Kidney epithelial cell (primary cell): ENCODE data around the gene WDFY1. TPM values are rescaled to one million over a fixed set of nuclear protein-coding genes. Genes with fewer than 3 reads are reported as not detected.

ENCODE experiments used
- DNase-seq: peaks from one replicate; pipeline ENCODE4 v3.0.0-alpha.2; 2010; ENCODE audit warnings: low read depth
- H3K27me3 ChIP-seq: 2 replicates; pipeline ENCODE4 v1.6.0; 2011; ENCODE audit warnings: low read length; ENCODE audit not compliant: control insufficient read depth, insufficient read depth
- H3K36me3 ChIP-seq: 2 replicates; pipeline ENCODE4 v1.5.1; 2011; ENCODE audit warnings: low read length; ENCODE audit not compliant: control insufficient read depth, insufficient read depth
- H3K4me3 ChIP-seq: 2 replicates; pipeline ENCODE4 v1.5.1; 2011; ENCODE audit warnings: low read depth, mild to moderate bottlenecking, control low read depth, low read length
- CTCF ChIP-seq: IDR thresholded peaks from 2 replicates; pipeline ENCODE4 v1.5.1; 2011; ENCODE audit warnings: mild to moderate bottlenecking, moderate library complexity, low read length, control low read depth, inconsistent platforms; ENCODE audit not compliant: insufficient read depth, poor library complexity, severe bottlenecking
- total RNA-seq: library from RNA; depleted of rRNA; stranded (reverse); fragments of >200 nt; gene quantifications from 2 replicates; pipeline ENCODE4 v1.2.3, GENCODE V29; 2015

The WDFY1 gene
- total RNA-seq, 1 donor from 2014 or later, result 47.3 TPM

DNA sequence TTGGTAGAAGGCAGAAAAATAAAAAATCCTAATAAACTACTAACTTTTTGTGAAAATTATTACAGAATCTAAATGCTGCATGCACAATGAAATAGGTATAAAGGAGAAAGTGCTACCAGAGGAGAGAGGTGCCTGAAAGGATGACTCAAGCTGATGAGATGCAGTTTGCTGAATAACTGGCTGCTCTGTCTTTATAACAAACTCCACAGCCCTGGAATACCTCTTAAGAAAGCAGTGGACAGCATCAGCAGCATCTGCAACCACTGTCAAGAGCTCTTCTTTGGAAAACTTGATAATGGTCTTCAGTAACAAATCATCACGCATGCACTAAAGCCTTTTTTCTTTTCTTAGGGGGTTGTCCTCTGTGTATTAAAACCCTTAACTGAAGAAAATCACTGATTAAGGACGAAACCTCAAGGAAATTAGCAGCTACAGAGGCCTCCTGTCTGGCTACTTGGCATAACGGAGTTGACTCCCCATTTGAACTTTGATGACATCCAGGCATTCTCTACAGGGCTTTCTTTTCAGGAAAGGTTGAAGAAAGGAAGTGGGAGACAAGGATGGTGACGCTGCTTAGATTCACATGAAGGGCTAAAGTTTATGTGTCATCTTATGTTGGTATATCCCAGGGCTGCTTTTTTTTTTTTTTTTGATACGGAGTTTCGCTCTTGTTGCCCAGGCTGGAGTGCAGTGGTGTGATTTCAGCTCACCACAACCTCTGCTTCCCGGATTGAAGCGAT is 28.8 kb downstream of the WDFY1 start:
- no peak for DNase-seq
- no peaks in the 10 kb centered on the region for H3K36me3 ChIP-seq
- H3K27me3 ChIP-seq, result no peaks in the 10 kb centered on the region
- no peak overlapping the region for H3K4me3 ChIP-seq
- TF ChIP-seq CTCF, result no peak

DNA sequence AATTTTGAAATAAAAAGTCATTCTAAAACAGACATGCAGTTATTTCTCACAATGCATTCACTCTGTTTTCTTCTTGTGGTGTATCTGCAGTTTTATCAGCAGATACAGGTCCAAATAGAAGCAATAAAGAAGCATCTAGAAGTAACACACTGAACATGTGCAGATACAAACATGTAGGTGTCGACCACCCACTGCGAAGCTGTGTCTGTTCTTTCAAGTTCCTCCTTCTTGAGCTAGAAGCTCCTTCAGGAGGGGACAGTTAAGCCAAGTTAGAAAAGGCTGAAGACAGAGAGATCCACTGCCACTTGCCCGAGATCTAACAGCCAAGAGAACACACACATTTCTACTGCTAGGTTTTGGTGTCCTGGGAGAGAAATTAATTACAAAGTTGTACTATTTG is 30.1 kb downstream of the WDFY1 start:
- TF ChIP-seq CTCF, result no peak

GRCh38 chr2:223914324-223914723 is 30.8 kb downstream of the WDFY1 start:
- H3K27me3 ChIP-seq, result no peaks in the 10 kb centered on the region
- H3K4me3 ChIP-seq, result no peak overlapping the region
- no peaks in the 10 kb centered on the region for H3K36me3 ChIP-seq
- no peak for TF ChIP-seq CTCF
- no peak for DNase-seq

More for the DNA sequence above, 30.1 kb downstream of the WDFY1 start:
- DNase-seq, result no peak
- Histone ChIP-seq H3K27me3 (no peaks in the 10 kb centered on the region), H3K4me3 (no peak overlapping the region), H3K36me3 (no peaks in the 10 kb centered on the region)

DNA sequence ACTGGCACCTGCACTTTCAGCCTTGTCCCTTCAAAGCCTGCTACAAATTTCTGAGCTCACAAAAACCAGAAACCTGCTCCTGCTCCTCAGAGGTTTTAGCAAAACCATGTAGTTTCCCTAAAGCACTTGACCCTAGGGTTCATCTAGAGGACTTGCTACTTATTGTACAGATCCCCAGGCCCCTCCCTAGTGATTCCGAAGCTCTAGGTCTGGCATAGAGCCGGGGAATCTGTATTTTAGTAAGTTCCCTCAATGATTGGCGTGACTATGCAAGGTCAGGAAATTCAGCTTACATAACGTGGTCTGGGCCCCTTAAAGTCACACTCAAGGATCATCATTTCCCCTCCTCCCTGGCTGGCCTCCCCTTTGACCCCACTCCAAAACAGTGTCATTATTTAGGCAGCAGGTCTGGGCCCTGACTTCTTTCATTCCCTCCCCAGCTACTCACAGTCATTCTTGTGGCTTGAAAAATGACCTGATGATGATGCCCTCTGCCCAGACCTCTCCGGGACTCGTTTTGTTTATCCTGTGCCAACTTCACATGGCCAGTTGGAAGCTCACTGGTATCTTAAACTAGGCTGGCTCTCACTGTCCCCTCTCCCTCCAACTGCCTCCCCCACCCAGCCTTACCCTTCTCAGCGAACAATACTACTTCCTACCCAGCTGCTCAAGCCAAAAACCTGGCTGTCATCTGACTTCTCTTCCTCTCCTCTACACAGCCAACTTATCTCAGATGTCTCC is 36.0 kb downstream of the WDFY1 start:
- no peak for TF ChIP-seq CTCF
- no peak for DNase-seq
- H3K4me3 ChIP-seq, result no peak overlapping the region

DNA sequence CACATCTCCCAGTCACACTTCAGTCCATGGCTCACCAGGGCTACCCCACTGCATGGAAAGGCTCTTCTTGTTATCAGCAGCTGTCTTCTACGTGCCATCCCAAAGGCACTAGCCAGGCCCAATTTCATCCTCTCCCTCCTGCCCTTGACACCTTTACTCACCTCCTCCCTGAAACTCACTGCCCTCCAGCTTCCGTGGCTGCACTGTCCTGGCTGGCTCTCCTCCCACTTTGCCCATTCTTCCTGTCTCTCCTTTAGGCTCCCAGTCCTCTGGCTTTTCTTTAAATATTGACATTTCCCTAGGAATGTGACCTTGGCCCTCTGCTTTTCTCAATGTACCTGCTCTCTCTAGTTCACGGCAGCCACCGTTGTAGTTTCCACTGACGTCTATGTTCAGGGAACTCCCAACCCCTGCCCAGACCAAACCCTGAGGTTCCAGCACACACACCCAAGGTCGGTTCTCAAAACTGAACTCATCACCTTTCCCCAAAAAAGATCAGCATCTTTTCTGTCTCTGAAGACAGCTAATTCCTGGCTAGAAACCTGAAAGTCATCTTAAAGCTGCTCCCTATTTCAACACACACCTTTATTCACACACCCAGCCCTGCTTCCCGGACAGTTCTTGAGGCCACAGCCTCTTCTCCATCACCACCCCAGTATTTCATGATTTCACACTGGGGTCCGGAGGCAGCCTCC is 36.7 kb downstream of the WDFY1 start:
- no peak for DNase-seq
- Histone ChIP-seq H3K4me3 (no peak overlapping the region), H3K36me3 (no peaks in the 10 kb centered on the region), H3K27me3 (no peaks in the 10 kb centered on the region)
- TF ChIP-seq CTCF, result no peak

More for the DNA sequence above, 36.0 kb downstream of the WDFY1 start:
- Histone ChIP-seq H3K27me3 (no peaks in the 10 kb centered on the region), H3K36me3 (no peaks in the 10 kb centered on the region)
